Fibroblast of skin of right quadriceps (primary cell): ENCODE results near the gene GPR132.
"Not testable (repeated sequence)": the region's sequence is repeated elsewhere in the genome, so short reads cannot be mapped to it uniquely, and the experiment has no call there.

Experiments
- DNase-seq: peaks from one replicate; pipeline ENCODE4 v3.0.0-alpha.2; 2013

Gene GPR132

GRCh38 chr14:105065280-105066228 lies at the start of gene GPR132:
GPR132 (minus strand) TSS chr14:105065430; CDS start chr14:105055420, 10,010 bp downstream.
- DNase-seq: peak; percentile 46

- not testable (repeated sequence) for DNase-seq
Observed at GRCh38 chr14:105109243-105109642, 44.0 kb upstream of the GPR132 start.

GRCh38 chr14:105108516-105108864 lies 43.3 kb upstream of the GPR132 start:
- no peak for DNase-seq

GRCh38 chr14:105107781-105108515 lies 42.7 kb upstream of the GPR132 start:
- no peak for DNase-seq

- DNase-seq: no peak
Observed at GRCh38 chr14:105107351-105107750, 42.1 kb upstream of the GPR132 start.

- no peak for DNase-seq
Observed at GRCh38 chr14:105105158-105105557, 39.9 kb upstream of the GPR132 start.

- DNase-seq: no peak
Observed at GRCh38 chr14:105102893-105103292, 37.7 kb upstream of the GPR132 start.

- DNase-seq: no peak
Observed at GRCh38 chr14:105102361-105102870, 37.2 kb upstream of the GPR132 start.

GRCh38 chr14:105100910-105101309 lies 35.7 kb upstream of the GPR132 start:
- no peak for DNase-seq

- DNase-seq: no peak
Observed at GRCh38 chr14:105099778-105100177, 34.5 kb upstream of the GPR132 start.

GRCh38 chr14:105098316-105098715 lies 33.1 kb upstream of the GPR132 start:
- DNase-seq: no peak

GRCh38 chr14:105097794-105098127 lies 32.5 kb upstream of the GPR132 start:
- no peak for DNase-seq

- no peak for DNase-seq
Observed at GRCh38 chr14:105096206-105096875, 31.1 kb upstream of the GPR132 start.

GRCh38 chr14:105095236-105095805 lies 30.1 kb upstream of the GPR132 start:
- no peak for DNase-seq

- no peak for DNase-seq
Observed at GRCh38 chr14:105094193-105094907, 29.1 kb upstream of the GPR132 start.

- DNase-seq: peak; percentile 82
Observed at GRCh38 chr14:105093431-105094192, 28.4 kb upstream of the GPR132 start.

GRCh38 chr14:105093038-105093430 lies 27.8 kb upstream of the GPR132 start:
- DNase-seq: peak; percentile 71

GRCh38 chr14:105092171-105093037 lies 27.2 kb upstream of the GPR132 start:
- DNase-seq: no peak

- DNase-seq: no peak
Observed at GRCh38 chr14:105091517-105092170, 26.4 kb upstream of the GPR132 start.

- no peak for DNase-seq
Observed at GRCh38 chr14:105091054-105091516, 25.9 kb upstream of the GPR132 start.
